Measurements from ENCODE around the gene TMPRSS12. TPM values are rescaled to one million over a fixed set of nuclear protein-coding genes. Genes with fewer than 3 reads are reported as not detected.

TMPRSS12 gene
- total and polyA plus RNA-seq, 9 of the 15 experiments (the other 6 are each of a cell fraction or from before 2014, with no cell fraction given): 0.04 TPM; not detected in 8

- Histone ChIP-seq H3K27me3 (ENCODE audit: control insufficient read depth in 2 of 2, insufficient read depth in 2 of 2, low read length in 2 of 2) (no peaks in the 10 kb centered on the region), H3K27ac (ENCODE audit: extremely low read depth, low read depth, low read length) (no peak overlapping the region), H3K9me3 (replicated peaks; ENCODE audit: control insufficient read depth, insufficient read depth, low read depth, low read length) (peaks cover under 1% of the 10 kb centered on the region; the same call in 1 of the 2 replicates), H3K4me2 (ENCODE audit: insufficient read depth, low read length) (no peak overlapping the region), H2AFZ (ENCODE audit: low read depth, low read length) (no peak overlapping the region), H3K4me3 (no peak overlapping the region), H4K20me1 (replicated peaks; ENCODE audit: control insufficient read depth, insufficient read depth, low read length) (no peaks in the 10 kb centered on the region), H3K4me1 (replicated peaks in 1 of 2; ENCODE audit: control insufficient read depth in 2 of 2, insufficient read depth in 2 of 2, low read length in 2 of 2) (peaks cover 0 to 3% of the 10 kb centered on the region in 2 experiments; a peak in 1 of 5 replicates), H3K79me2 (ENCODE audit: control insufficient read depth, insufficient read depth, low read length) (no peaks in the 10 kb centered on the region), H3K9ac (ENCODE audit: insufficient read depth in 1 of 2, low read depth in 2 of 2, low read length in 2 of 2) (no peak overlapping the region), H3K9me1 (ENCODE audit: control insufficient read depth, insufficient read depth, low read length) (no peaks in the 10 kb centered on the region), H3K36me3 (ENCODE audit: control insufficient read depth, insufficient read depth, low read length) (no peaks in the 10 kb centered on the region)
- intact Hi-C loops (cut with micrococcal nuclease): loop anchor here (5.0 kb wide), 2 partner anchors 98 to 523 kb away; a partner anchor contains a TSS
- FAIRE-seq (no peak), ATAC-seq (no peak), DNase-seq (ENCODE audit: extremely low read depth in 1 of 4, low spot score in 3 of 4) (no peak)
- BruUV-seq (replicated peaks): no TSS peak
- CTCF ChIA-PET (ENCODE audit: low intra/inter-chr PET ratio): no interaction called here
- POLR2A ChIA-PET: interaction anchor here (0.6 kb wide), 3 partner anchors 17 to 346 kb away, joined by 3 to 4 read pairs (median 3); no protein-coding TSS in a partner anchor
- in situ Hi-C loops (cut with MboI): loop anchor here (5.0 kb wide), 1 partner anchor 523 kb away; no protein-coding TSS in a partner anchor
- 38% methylated on average over 2 of the region's 2 CpGs for WGBS (ENCODE audit: insufficient coverage, low coverage, missing lambda C conversion rate)
- TF ChIP-seq ETS2 (tag; IDR thresholded peaks at IDR 0.05; ENCODE audit: borderline replicate concordance, poor library complexity, severe bottlenecking) (no peak), CHD4 (IDR thresholded peaks at IDR 0.05; ENCODE audit: insufficient read depth, insufficient replicate concordance, low read depth, low read length, poor library complexity, severe bottlenecking) (no peak), SOX6 (IDR thresholded peaks at IDR 0.05) (no peak), ZBTB17 (CRISPR knock-in tag; IDR thresholded peaks at IDR 0.05) (no peak), ZNF79 (CRISPR knock-in tag; IDR thresholded peaks at IDR 0.05; ENCODE audit: low read depth) (no peak), CREBBP (IDR thresholded peaks at IDR 0.05; ENCODE audit: low read depth, low read length) (no peak), VEZF1 (CRISPR knock-in tag; IDR thresholded peaks at IDR 0.05) (no peak), ATF3 (IDR thresholded peaks at IDR 0.05) (no peak), ATF3 (CRISPR knock-in tag; conservative IDR thresholded peaks at IDR 0.05) (no peak), E2F1 (CRISPR knock-in tag; IDR thresholded peaks at IDR 0.05) (no peak)
- TF ChIP-seq, protein P1, sequence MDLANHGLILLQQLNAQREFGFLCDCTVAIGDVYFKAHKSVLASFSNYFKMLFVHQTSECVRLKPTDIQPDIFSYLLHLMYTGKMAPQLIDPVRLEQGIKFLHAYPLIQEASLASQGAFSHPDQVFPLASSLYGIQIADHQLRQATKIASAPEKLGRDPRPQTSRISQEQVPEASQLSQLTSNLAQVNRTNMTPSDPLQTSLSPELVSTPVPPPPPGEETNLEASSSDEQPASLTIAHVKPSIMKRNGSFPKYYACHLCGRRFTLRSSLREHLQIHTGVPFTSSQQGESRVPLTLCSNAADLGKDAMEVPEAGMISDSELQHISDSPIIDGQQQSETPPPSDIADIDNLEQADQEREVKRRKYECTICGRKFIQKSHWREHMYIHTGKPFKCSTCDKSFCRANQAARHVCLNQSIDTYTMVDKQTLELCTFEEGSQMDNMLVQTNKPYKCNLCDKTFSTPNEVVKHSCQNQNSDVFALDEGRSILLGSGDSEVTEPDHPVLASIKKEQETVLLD (IDR thresholded peaks at IDR 0.05): no peak
Measured at GRCh38 chr12:50828886-50829285, 13.8 kb upstream of the TMPRSS12 start.
